ENCODE data around the gene SMIM5. TPM values are rescaled to one million over a fixed set of nuclear protein-coding genes. Genes with fewer than 3 reads are reported as not detected.

The SMIM5 gene
- total RNA-seq, 4 donors from 2014 or later = 3.8 to 6.8 (median 5.0) TPM

DNA sequence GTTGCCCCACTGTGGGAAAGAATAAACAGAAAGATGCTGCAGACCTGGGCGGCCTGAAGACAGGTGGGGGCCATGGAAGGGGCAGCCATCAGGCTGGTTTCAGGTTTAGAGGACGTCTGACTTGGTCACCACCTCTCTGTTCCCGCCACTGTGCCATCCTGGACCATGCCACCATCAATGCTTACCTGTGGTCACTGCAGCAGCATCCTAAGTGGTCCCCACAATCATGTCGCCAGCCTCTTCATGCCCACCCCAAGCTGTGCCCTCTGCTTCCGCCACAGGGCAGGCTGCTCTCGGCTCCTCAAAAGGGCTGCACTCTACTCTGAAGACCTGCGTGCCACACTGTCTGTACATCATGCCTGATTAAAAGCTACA lies 10.4 kb downstream of the SMIM5 start:
- no peak for TF ChIP-seq EP300 (IDR thresholded peaks at IDR 0.05)
- TF ChIP-seq POLR2AphosphoS5 (IDR thresholded peaks at IDR 0.05) = no peak
- TF ChIP-seq, protein P1, sequence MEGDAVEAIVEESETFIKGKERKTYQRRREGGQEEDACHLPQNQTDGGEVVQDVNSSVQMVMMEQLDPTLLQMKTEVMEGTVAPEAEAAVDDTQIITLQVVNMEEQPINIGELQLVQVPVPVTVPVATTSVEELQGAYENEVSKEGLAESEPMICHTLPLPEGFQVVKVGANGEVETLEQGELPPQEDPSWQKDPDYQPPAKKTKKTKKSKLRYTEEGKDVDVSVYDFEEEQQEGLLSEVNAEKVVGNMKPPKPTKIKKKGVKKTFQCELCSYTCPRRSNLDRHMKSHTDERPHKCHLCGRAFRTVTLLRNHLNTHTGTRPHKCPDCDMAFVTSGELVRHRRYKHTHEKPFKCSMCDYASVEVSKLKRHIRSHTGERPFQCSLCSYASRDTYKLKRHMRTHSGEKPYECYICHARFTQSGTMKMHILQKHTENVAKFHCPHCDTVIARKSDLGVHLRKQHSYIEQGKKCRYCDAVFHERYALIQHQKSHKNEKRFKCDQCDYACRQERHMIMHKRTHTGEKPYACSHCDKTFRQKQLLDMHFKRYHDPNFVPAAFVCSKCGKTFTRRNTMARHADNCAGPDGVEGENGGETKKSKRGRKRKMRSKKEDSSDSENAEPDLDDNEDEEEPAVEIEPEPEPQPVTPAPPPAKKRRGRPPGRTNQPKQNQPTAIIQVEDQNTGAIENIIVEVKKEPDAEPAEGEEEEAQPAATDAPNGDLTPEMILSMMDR (IDR thresholded peaks at IDR 0.05) = no peak
- no peak for TF ChIP-seq POLR2A (IDR thresholded peaks at IDR 0.05)
- Histone ChIP-seq H3K27ac (no peak overlapping the region), H3K27me3 (no peaks in the 10 kb centered on the region), H3K4me3 (no peak overlapping the region), H3K4me1 (no peaks in the 10 kb centered on the region), H3K9me3 (no peaks in the 10 kb centered on the region), H3K36me3 (peaks cover 0 to 78% of the 10 kb centered on the region in 2 donors)
- ATAC-seq = no peak
- WGBS, 2 donors (ENCODE audit: low coverage in 1 of 2) = 80% methylated on average over 2 of the region's 7 CpGs; no CpG with 5 or more reads in 1 of the 2 donors

DNA sequence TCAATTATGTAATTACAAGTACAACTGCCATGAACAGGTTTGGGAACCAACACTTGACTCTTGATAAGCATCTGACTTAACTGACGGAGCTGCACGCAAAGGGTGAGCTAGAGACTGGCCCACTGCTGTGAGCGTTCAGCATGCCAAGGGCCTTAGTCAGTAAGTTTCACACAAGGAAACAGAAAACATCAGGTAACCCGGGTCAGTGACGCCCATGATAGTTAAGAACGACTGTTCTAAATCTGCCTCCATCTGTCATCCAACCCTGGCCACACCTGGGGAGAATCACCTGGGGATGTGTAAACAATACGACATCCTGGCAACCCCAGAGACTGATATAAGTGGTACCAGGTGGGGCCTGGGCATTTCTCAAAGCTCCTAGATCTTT lies 12.3 kb downstream of the SMIM5 start:
- Histone ChIP-seq H3K36me3 (peaks cover 0 to 78% of the 10 kb centered on the region in 2 donors), H3K4me1 (no peaks in the 10 kb centered on the region), H3K9me3 (no peaks in the 10 kb centered on the region), H3K27ac (no peak overlapping the region), H3K27me3 (no peaks in the 10 kb centered on the region), H3K4me3 (no peak overlapping the region)
- TF ChIP-seq POLR2A (IDR thresholded peaks at IDR 0.05) (no peak), EP300 (IDR thresholded peaks at IDR 0.05) (no peak), POLR2AphosphoS5 (IDR thresholded peaks at IDR 0.05) (no peak)
- TF ChIP-seq, protein P1 (IDR thresholded peaks at IDR 0.05) = no peak
- WGBS, 2 donors (ENCODE audit: low coverage in 1 of 2) = 53 to 78% methylated on average over 5 to 7 of the region's 7 CpGs
- ATAC-seq = no peak

DNA sequence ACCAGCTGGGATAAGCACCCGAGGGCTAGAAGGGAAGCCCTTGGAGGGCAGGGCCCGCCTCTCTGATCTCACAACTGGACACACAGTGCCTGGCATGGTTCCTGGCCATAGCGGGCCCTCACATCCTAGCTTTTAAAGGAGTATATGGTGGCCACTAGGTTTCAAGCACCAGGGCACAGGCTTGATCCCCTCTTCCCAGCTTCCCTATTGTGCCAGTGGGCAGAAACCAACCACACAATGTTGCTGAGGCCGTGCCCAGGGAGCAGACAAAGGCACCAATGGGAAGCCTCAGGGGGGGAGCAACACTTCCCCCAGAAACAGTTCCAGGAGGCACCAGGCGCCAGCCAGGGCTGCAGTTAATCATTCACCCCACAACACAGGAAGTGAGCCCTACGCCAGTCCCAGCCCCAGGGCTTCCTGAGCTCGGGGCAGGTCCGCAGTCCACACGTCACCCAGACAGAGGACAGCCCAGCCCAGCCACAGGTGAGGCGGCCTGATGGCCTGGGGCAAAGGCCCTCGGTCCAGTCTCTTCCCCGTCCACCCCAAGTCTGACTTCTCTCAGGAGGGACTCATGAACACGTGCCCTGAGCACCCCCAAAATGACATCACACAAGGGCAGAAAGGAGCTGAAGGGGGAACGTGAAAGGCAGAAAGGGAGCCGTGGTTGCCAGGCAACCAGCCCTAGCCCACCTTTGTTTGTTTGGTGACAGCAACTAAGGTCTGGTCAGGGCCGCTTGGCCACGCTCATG lies 12.8 kb downstream of the SMIM5 start:
- Histone ChIP-seq H3K27me3 (no peaks in the 10 kb centered on the region), H3K9me3 (no peaks in the 10 kb centered on the region), H3K36me3 (peaks cover 0 to 78% of the 10 kb centered on the region in 2 donors), H3K4me3 (no peak overlapping the region), H3K4me1 (no peaks in the 10 kb centered on the region), H3K27ac (no peak overlapping the region)
- TF ChIP-seq EP300 (IDR thresholded peaks at IDR 0.05) (no peak), POLR2A (IDR thresholded peaks at IDR 0.05) (no peak), POLR2AphosphoS5 (IDR thresholded peaks at IDR 0.05) (no peak)
- TF ChIP-seq, protein P1 (IDR thresholded peaks at IDR 0.05) = no peak
- WGBS, 2 donors (ENCODE audit: low coverage in 1 of 2) = 64 to 80% methylated on average over 1 to 5 of the region's 17 CpGs
- peak; percentile 65 for ATAC-seq

DNA sequence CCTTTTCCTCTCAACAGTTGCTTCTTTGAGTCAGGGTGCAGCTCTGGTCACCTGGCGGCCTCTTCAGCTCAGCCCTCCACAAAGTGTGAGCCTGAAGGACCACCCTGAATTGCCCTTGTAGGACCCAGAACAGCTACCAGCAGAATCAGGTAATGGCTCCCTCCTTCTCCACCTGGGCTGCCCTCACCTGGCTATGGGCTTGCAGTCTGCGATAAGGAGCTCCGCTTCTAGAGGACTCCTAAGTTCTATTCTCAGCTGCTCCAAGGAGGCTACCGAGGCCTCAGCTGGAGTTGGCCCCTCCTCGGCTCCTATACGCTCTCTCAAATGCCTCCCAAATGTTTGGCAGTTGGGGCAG lies 13.4 kb downstream of the SMIM5 start:
- Histone ChIP-seq H3K27me3 (no peaks in the 10 kb centered on the region), H3K4me3 (no peak overlapping the region), H3K4me1 (no peaks in the 10 kb centered on the region), H3K36me3 (peaks cover 0 to 78% of the 10 kb centered on the region in 2 donors), H3K9me3 (no peaks in the 10 kb centered on the region), H3K27ac (no peak overlapping the region)
- TF ChIP-seq POLR2A (IDR thresholded peaks at IDR 0.05) = no peak
- no peak for TF ChIP-seq EP300 (IDR thresholded peaks at IDR 0.05)
- no peak for TF ChIP-seq POLR2AphosphoS5 (IDR thresholded peaks at IDR 0.05)
- TF ChIP-seq, protein P1 (IDR thresholded peaks at IDR 0.05) = no peak
- WGBS, 2 donors (ENCODE audit: low coverage in 1 of 2) = no CpG with 5 or more reads among the region's 6 CpGs
- no peak for ATAC-seq

DNA sequence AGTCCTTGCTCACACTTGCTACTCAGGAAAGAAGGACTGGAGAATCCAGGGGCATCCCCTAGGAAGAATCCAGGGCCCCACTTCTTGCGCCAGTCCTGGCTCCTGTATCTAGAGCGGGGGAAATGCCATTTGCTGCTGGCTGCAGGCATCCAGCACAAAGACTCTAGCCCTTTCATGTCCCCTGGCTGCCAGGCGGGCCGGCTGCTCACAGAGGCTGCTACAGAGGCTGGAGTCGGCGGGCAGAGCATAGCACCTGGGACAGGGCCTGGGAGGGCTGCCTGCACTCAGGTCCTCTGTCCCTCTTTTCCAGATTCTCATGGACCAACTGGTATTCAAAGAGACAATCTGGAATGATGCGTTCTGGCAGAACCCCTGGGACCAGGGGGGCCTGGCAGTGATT lies 13.8 kb downstream of the SMIM5 start:
- ATAC-seq = no peak
- Histone ChIP-seq H3K27me3 (no peaks in the 10 kb centered on the region), H3K27ac (no peak overlapping the region), H3K9me3 (no peaks in the 10 kb centered on the region), H3K4me1 (no peaks in the 10 kb centered on the region), H3K4me3 (no peak overlapping the region), H3K36me3 (peaks cover 0 to 78% of the 10 kb centered on the region in 2 donors)
- no peak for TF ChIP-seq POLR2A (IDR thresholded peaks at IDR 0.05)
- TF ChIP-seq, protein P1 (IDR thresholded peaks at IDR 0.05) = no peak
- no peak for TF ChIP-seq POLR2AphosphoS5 (IDR thresholded peaks at IDR 0.05)
- TF ChIP-seq EP300 (IDR thresholded peaks at IDR 0.05) = no peak
- WGBS, 2 donors (ENCODE audit: low coverage in 1 of 2) = 71% methylated on average over 1 of the region's 7 CpGs; no CpG with 5 or more reads in 1 of the 2 donors

Measured in gastroesophageal sphincter (tissue), 4 donors.